GM18909 (cell line): ENCODE results near the gene C5.
A peak's percentile ranks its signal among the peaks of the same experiment; 100 is the strongest.
"Not testable (repeated sequence)": the region's sequence is repeated elsewhere in the genome, so short reads cannot be mapped to it uniquely, and the experiment has no call there.

Source experiments
- ATAC-seq: cut with Tn5 transposase; IDR thresholded peaks from one replicate; pipeline ENCODE4 v1.9.1; 2021; ENCODE audit warnings: mild to moderate bottlenecking; ENCODE audit not compliant: unreplicated experiment, poor library complexity

The C5 gene

GRCh38 chr9:121050128-121050988, at the start of gene C5:
Gene C5 (minus strand): TSS chr9:121050275. CDS start chr9:121050246, 29 bp downstream.
- ATAC-seq: no peak

- no peak for ATAC-seq
These were observed 48.6 kb upstream of the C5 start for GRCh38 chr9:121098567-121099198.

- no peak for ATAC-seq
These were observed 45.0 kb upstream of the C5 start for GRCh38 chr9:121095057-121095456.

- not testable (repeated sequence) for ATAC-seq
These were observed 40.7 kb upstream of the C5 start for GRCh38 chr9:121090743-121091142.

- ATAC-seq: no peak
These were observed 38.5 kb upstream of the C5 start for GRCh38 chr9:121088576-121088975.

GRCh38 chr9:121085661-121086060, 35.6 kb upstream of the C5 start:
- no peak for ATAC-seq

- no peak for ATAC-seq
These were observed 32.0 kb upstream of the C5 start for GRCh38 chr9:121082075-121082474.

- peak; percentile 18 for ATAC-seq
These were observed 25.4 kb upstream of the C5 start for GRCh38 chr9:121075251-121076036.

GRCh38 chr9:121074370-121075250, 24.5 kb upstream of the C5 start, which contains the start of gene CNTRL:
Gene CNTRL (plus strand): TSS chr9:121074955. CDS start chr9:121088327, 13,372 bp downstream.
- peak; percentile 72 for ATAC-seq

GRCh38 chr9:121073038-121073437, 23.0 kb upstream of the C5 start:
- ATAC-seq: no peak

- peak; percentile 41 for ATAC-seq
These were observed 21.8 kb upstream of the C5 start for GRCh38 chr9:121071756-121072421.

GRCh38 chr9:121071370-121071755, 21.3 kb upstream of the C5 start:
- ATAC-seq: no peak

- ATAC-seq: no peak
These were observed 19.3 kb upstream of the C5 start for GRCh38 chr9:121069396-121069795.

- no peak for ATAC-seq
These were observed 17.6 kb upstream of the C5 start for GRCh38 chr9:121067640-121068039.

- ATAC-seq: no peak
These were observed 16.8 kb upstream of the C5 start for GRCh38 chr9:121066850-121067249.

- no peak for ATAC-seq
These were observed 10.0 kb upstream of the C5 start for GRCh38 chr9:121059998-121060636.

GRCh38 chr9:121059513-121059912, 9.4 kb upstream of the C5 start:
- no peak for ATAC-seq

- ATAC-seq: no peak
These were observed 7.7 kb upstream of the C5 start for GRCh38 chr9:121057821-121058220.

- ATAC-seq: no peak
These were observed 5.6 kb upstream of the C5 start for GRCh38 chr9:121055642-121056143.
